CD14-positive monocyte (primary cell): Measurements from ENCODE around the gene C1orf74. TPM values are rescaled to one million over a fixed set of nuclear protein-coding genes. Genes with fewer than 3 reads are reported as not detected.

Experiments used
- DNase-seq, 3 donors: peaks; one replicate each; pipeline ENCODE4 v3.0.0-alpha.2; 2011 to 2022
- H2AFZ ChIP-seq: 2 replicates; pipeline ENCODE4 v1.6.0; 2012; ENCODE audit warnings: mild to moderate bottlenecking, low read depth, low read length, inconsistent platforms; ENCODE audit not compliant: insufficient read depth, poor library complexity, severe bottlenecking
- H3K27ac ChIP-seq, 2 donors: 1 replicate in 1 of 2; 2 replicates in 1 of 2; pipeline ENCODE4 v1.5.1; 2012 to 2013; ENCODE audit warnings: low read length in 2 of 2, control low read depth in 1 of 2, inconsistent platforms in 1 of 2, low read depth in 1 of 2, mild to moderate bottlenecking in 1 of 2
- H3K27me3 ChIP-seq, 2 donors: one replicate each; pipeline versions ENCODE4 v1.6.0 to v1.6.1; 2011 to 2013; ENCODE audit warnings: low read length in 2 of 2; ENCODE audit not compliant: control insufficient read depth in 2 of 2, insufficient read depth in 2 of 2
- H3K36me3 ChIP-seq, 2 donors: replicated peaks in 1 of 2; 1 replicate in 1 of 2; 2 replicates in 1 of 2; pipeline versions ENCODE4 v1.5.1 to v1.6.1; 2012 to 2013; ENCODE audit warnings: low read length in 2 of 2, control low read depth in 1 of 2, inconsistent platforms in 1 of 2, mild to moderate bottlenecking in 1 of 2; ENCODE audit not compliant: insufficient read depth in 2 of 2, control insufficient read depth in 1 of 2
- H3K4me1 ChIP-seq, 2 donors: 1 replicate in 1 of 2; 2 replicates in 1 of 2; pipeline versions ENCODE4 v1.5.1 to v1.6.1; 2012 to 2013; ENCODE audit warnings: low read length in 2 of 2, control low read depth in 1 of 2, inconsistent platforms in 1 of 2, mild to moderate bottlenecking in 1 of 2, moderate library complexity in 1 of 2; ENCODE audit not compliant: insufficient read depth in 2 of 2, control insufficient read depth in 1 of 2
- H3K4me2 ChIP-seq: replicated peaks from 2 replicates; pipeline ENCODE3; 2012; ENCODE audit warnings: low read length, moderate library complexity, mild to moderate bottlenecking; ENCODE audit not compliant: poor library complexity, severe bottlenecking; ENCODE audit errors: extremely low read depth
- H3K4me3 ChIP-seq, 3 experiments: fragments of 200-600 bp in 1 of 3; sonication (generic) in 1 of 3; replicated peaks in 1 of 3; 1 replicate in 2 of 3; 2 replicates in 1 of 3; pipeline ENCODE4 v1.5.1; 2011 to 2013; ENCODE audit warnings: low read length in 3 of 3, mild to moderate bottlenecking in 3 of 3, control low read depth in 2 of 3, low read depth in 2 of 3, inconsistent platforms in 1 of 3, moderate library complexity in 1 of 3
- H3K79me2 ChIP-seq: 2 replicates; pipeline ENCODE4 v1.6.0; 2012; ENCODE audit warnings: mild to moderate bottlenecking, control low read depth, inconsistent platforms, low read length, moderate library complexity; ENCODE audit not compliant: insufficient read depth
- H3K9ac ChIP-seq: 2 replicates; pipeline ENCODE4 v1.6.0; 2017; ENCODE audit warnings: low read length, mild to moderate bottlenecking; ENCODE audit not compliant: insufficient read depth, poor library complexity, severe bottlenecking
- H3K9me3 ChIP-seq, 2 donors: replicated peaks in 1 of 2; 1 replicate in 1 of 2; 2 replicates in 1 of 2; pipeline versions ENCODE4 v1.5.1 to v1.6.1; 2012 to 2013; ENCODE audit warnings: low read length in 2 of 2, control low read depth in 1 of 2; ENCODE audit not compliant: control insufficient read depth in 1 of 2, insufficient read depth in 1 of 2
- H4K20me1 ChIP-seq: 2 replicates; pipeline ENCODE4 v1.6.0; 2012; ENCODE audit warnings: mild to moderate bottlenecking, low read length, control low read depth, moderate library complexity; ENCODE audit not compliant: insufficient read depth
- H3K27ac Mint-ChIP-seq, 7 donors: one replicate each; pipeline ENCODE4 v1.8.0; 2020; ENCODE audit warnings: mild to moderate bottlenecking in 7 of 7, mixed read lengths in 7 of 7, moderate library complexity in 6 of 7, inconsistent platforms in 2 of 7
- H3K27me3 Mint-ChIP-seq, 3 donors: one replicate each; pipeline ENCODE4 v1.8.0; 2021 to 2022; ENCODE audit warnings: low read depth in 3 of 3, mild to moderate bottlenecking in 3 of 3, mixed read lengths in 3 of 3, moderate library complexity in 3 of 3, inconsistent platforms in 1 of 3
- H3K36me3 Mint-ChIP-seq, 2 donors: one replicate each; pipeline ENCODE4 v1.8.0; 2020; ENCODE audit warnings: mixed read lengths in 2 of 2, inconsistent platforms in 1 of 2, mild to moderate bottlenecking in 1 of 2
- H3K4me1 Mint-ChIP-seq: one replicate; pipeline ENCODE4 v1.8.0; 2020; ENCODE audit warnings: mild to moderate bottlenecking, mixed read lengths
- H3K4me3 Mint-ChIP-seq, 2 donors: one replicate each; pipeline ENCODE4 v1.8.0; 2020; ENCODE audit warnings: mild to moderate bottlenecking in 2 of 2, mixed read lengths in 2 of 2, moderate library complexity in 1 of 2
- H3K9me3 Mint-ChIP-seq, 7 donors: one replicate each; pipeline ENCODE4 v1.8.0; 2020 to 2022; ENCODE audit warnings: mixed read lengths in 7 of 7, mild to moderate bottlenecking in 6 of 7, moderate library complexity in 6 of 7, inconsistent platforms in 2 of 7
- WGBS: methylation state at CpG from one replicate; pipeline ENCODE4 v1.1.5; 2013; ENCODE audit warnings: missing lambda C conversion rate; ENCODE audit not compliant: insufficient coverage; 5-methylcytosine and 5-hydroxymethylcytosine counted together
- intact Hi-C, 2 donors: fragments of 100-400 bp; cut with micrococcal nuclease; formaldehyde crosslinking; loops; one replicate each; pipeline versions ENCODE4 v1.15.0 to v1.15.1; 2023
- polyA plus RNA-seq, 3 donors: library from polyadenylated mRNA; depleted of rRNA in 1 of 3; unstranded in 2 of 3; stranded (reverse) in 1 of 3; fragments of 300-500 nt in 2 of 3; fragments of >200 nt in 1 of 3; fragmentation: Illumina TruSeq in 2 of 3; gene quantifications; 1 replicate in 2 of 3; 2 replicates in 1 of 3; pipeline ENCODE4 v1.2.3, GENCODE V29; 2012 to 2021
- TF ChIP-seq, protein P1 (sequence below): fragments of 200-600 bp; IDR thresholded peaks from one replicate; pipeline ENCODE4 v1.8.0; 2022; ENCODE audit warnings: antibody characterized with exemption, mild to moderate bottlenecking

C1orf74 gene
- polyA plus RNA-seq, 3 donors: 0.07 to 0.47 (median 0.19) TPM

DNA sequence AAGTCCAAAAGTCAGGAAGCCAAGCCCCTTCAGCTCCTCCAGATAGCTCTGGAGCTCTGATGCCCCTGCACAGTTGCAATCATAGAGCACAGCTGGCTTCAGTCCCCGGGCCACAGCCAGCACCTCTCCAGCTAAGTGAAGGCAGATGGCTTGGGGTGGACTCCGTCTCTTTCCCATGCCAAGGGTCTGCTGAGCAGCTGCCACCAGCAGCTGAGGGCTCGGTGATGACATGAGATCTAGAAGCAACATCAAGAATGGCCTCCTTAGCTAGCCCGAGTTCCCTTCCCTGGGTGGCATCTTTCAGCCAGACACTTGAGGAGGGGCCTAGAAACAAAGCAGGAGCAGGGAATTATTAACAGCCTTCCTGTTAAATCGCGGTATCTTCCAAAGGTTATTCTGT, 973 bp downstream of the C1orf74 start:
- H2AFZ ChIP-seq: peak overlapping the region; percentile 94
- 89% methylated on average over 4 of the region's 6 CpGs for whole genome bisulfite sequencing

DNA sequence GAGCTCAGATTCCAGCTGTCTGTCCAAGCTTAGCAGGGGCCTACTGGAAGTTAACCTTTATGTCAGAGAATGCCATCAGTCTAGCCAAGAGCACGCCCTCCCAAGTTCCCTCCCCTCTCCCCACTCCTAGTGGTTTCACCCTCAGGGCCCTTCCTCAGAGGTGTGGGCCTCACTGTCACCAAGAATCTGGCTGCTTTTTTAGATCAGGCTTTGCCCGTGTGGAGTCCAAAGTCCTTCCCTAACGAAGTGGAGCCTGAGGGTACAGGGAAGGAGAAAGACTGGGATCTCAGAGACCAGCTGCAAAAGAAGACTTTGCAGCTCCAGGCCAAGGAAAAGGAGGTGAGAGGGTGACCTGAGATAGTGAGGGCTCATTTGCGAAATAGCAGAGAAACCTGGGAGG, 4.1 kb downstream of the C1orf74 start:
- Histone ChIP-seq H4K20me1 (peaks cover 50% of the 10 kb centered on the region), H3K9ac (no peak overlapping the region), H3K27ac (peak overlapping the region in 1 of 2 donors; percentile 17), H3K36me3 (peaks cover 71 to 79% of the 10 kb centered on the region in 2 donors), H3K4me2 (no peak overlapping the region), H3K4me1 (peaks cover 14 to 21% of the 10 kb centered on the region in 2 donors), H3K9me3 (no peaks in the 10 kb centered on the region), H2AFZ (no peak overlapping the region), H3K27me3 (no peaks in the 10 kb centered on the region), H3K79me2 (no peaks in the 10 kb centered on the region), H3K4me3 (no peak overlapping the region)
- H3K27me3 Mint-ChIP-seq: no peaks in the 10 kb centered on the region
- WGBS: 87% methylated on average over 3 of the region's 4 CpGs
- intact Hi-C loops: no loop called here
- H3K36me3 Mint-ChIP-seq: peaks cover 70 to 75% of the 10 kb centered on the region in 2 donors
- H3K9me3 Mint-ChIP-seq: no peaks in the 10 kb centered on the region
- H3K4me1 Mint-ChIP-seq: peaks cover 24% of the 10 kb centered on the region
- TF ChIP-seq, protein P1, sequence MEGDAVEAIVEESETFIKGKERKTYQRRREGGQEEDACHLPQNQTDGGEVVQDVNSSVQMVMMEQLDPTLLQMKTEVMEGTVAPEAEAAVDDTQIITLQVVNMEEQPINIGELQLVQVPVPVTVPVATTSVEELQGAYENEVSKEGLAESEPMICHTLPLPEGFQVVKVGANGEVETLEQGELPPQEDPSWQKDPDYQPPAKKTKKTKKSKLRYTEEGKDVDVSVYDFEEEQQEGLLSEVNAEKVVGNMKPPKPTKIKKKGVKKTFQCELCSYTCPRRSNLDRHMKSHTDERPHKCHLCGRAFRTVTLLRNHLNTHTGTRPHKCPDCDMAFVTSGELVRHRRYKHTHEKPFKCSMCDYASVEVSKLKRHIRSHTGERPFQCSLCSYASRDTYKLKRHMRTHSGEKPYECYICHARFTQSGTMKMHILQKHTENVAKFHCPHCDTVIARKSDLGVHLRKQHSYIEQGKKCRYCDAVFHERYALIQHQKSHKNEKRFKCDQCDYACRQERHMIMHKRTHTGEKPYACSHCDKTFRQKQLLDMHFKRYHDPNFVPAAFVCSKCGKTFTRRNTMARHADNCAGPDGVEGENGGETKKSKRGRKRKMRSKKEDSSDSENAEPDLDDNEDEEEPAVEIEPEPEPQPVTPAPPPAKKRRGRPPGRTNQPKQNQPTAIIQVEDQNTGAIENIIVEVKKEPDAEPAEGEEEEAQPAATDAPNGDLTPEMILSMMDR: no peak
- DNase-seq: no peak
- no peak overlapping the region for H3K4me3 Mint-ChIP-seq
- H3K27ac Mint-ChIP-seq: peak overlapping the region in 6 of 7 donors; percentile 42 to 88 (median 66)

More for the DNA sequence above, 973 bp downstream of the C1orf74 start:
- H3K36me3 ChIP-seq: peaks cover 40 to 48% of the 10 kb centered on the region in 2 donors
- peaks cover 20% of the 10 kb centered on the region for H4K20me1 ChIP-seq
- peaks cover 0 to 5% of the 10 kb centered on the region in 2 donors for H3K27me3 ChIP-seq
- peaks cover 14 to 21% of the 10 kb centered on the region in 2 donors for H3K4me1 ChIP-seq
- intact Hi-C loops: no loop called here
- DNase-seq: no peak
- Mint-ChIP-seq H3K4me3 (no peak overlapping the region), H3K9me3 (no peaks in the 10 kb centered on the region), H3K27ac (peak overlapping the region in 5 of 7 donors; percentile 37 to 98 (median 96)), H3K4me1 (peaks cover 23% of the 10 kb centered on the region), H3K36me3 (peaks cover 40 to 44% of the 10 kb centered on the region in 2 donors), H3K27me3 (peaks cover 4 to 8% (median 8%) of the 10 kb centered on the region in 3 donors)
- H3K4me2 ChIP-seq: peak overlapping the region; percentile 89
- H3K4me3 ChIP-seq: peak overlapping the region in 1 of 3 experiments; percentile 93
- TF ChIP-seq, protein P1: no peak
- H3K9me3 ChIP-seq: no peaks in the 10 kb centered on the region
- H3K79me2 ChIP-seq: no peaks in the 10 kb centered on the region
- no peak overlapping the region for H3K9ac ChIP-seq
- peak overlapping the region in 1 of 2 donors; percentile 21 for H3K27ac ChIP-seq
